Measurements from ENCODE around the gene ADAM15.
A peak's percentile ranks its signal among the peaks of the same experiment; 100 is the strongest.

The ADAM15 gene

DNA sequence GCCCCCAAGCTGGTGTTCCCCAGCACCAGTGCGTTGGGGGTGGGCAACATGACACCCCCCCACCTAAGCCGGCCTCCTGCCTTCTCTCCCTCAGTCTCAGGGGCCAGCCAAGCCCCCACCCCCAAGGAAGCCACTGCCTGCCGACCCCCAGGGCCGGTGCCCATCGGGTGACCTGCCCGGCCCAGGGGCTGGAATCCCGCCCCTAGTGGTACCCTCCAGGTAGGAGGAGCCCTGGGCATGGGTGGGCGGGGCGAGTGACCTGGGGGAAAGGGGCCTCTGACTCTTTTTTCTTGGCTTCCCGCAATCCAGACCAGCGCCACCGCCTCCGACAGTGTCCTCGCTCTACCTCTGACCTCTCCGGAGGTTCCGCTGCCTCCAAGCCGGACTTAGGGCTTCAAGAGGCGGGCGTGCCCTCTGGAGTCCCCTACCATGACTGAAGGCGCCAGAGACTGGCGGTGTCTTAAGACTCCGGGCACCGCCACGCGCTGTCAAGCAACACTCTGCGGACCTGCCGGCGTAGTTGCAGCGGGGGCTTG, 11.1 kb downstream of the ADAM15 start:
- Histone ChIP-seq H3K9ac (ENCODE audit: low read depth, low read length) (peak overlapping the region; percentile 40; the same call in 1 of the 2 replicates), H3K4me1 (ENCODE audit: insufficient read depth, low read length) (no peaks in the 10 kb centered on the region), H3K9me3 (ENCODE audit: control insufficient read depth, insufficient read depth, low read length) (no peaks in the 10 kb centered on the region), H3K36me3 (ENCODE audit: insufficient read depth, low read length) (no peaks in the 10 kb centered on the region; the same call in 1 of the 2 replicates)

DNA sequence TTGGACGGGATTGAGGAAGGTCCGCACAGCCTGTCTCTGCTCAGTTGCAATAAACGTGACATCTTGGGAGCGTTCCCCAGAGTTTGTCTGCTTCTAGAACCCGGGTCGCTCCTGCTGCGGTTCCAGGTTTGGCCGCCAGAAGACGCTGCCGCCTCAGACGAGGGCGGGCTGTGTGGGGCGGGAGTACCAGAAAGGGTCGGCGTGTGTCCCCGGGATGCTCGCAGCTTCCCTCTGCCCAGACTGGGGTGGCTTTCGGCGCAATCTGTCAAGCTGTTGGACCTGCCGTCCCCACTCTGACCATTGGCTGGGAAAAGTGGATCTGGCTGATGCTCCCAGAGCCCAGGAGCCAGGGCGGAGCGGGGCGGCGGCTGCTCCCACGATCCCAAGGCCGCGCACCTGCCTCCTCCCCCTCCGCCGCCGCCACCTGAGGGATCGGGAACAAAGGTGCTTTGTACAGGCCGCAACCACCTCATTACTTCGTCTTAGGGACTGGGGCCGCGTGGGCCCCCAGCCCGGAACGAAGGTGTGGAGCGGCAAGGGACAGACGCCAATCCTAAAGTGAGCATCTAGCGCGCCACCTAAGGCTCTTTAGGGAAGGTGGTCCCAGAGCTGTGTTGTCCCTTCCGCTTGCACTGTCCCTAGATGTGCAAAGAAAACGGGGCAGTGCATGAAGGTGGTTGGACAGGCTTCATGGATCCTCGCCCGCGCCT, 11.7 kb downstream of the ADAM15 start:
- Histone ChIP-seq H3K4me1 (ENCODE audit: insufficient read depth, low read length) (no peaks in the 10 kb centered on the region), H3K36me3 (ENCODE audit: insufficient read depth, low read length) (no peaks in the 10 kb centered on the region; the same call in 1 of the 2 replicates), H3K9ac (ENCODE audit: low read depth, low read length) (peak overlapping the region; percentile 92; the same call in 1 of the 2 replicates), H3K9me3 (ENCODE audit: control insufficient read depth, insufficient read depth, low read length) (no peaks in the 10 kb centered on the region)

- Histone ChIP-seq H3K9me3 (ENCODE audit: control insufficient read depth, insufficient read depth, low read length) (no peaks in the 10 kb centered on the region), H3K36me3 (ENCODE audit: insufficient read depth, low read length) (no peaks in the 10 kb centered on the region), H3K4me1 (ENCODE audit: insufficient read depth, low read length) (no peaks in the 10 kb centered on the region; the same call in 1 of the 2 replicates), H3K9ac (ENCODE audit: low read depth, low read length) (peak within 1 kb of the TSS; percentile 92)
Measured at GRCh38 chr1:155063550-155064110, 12.5 kb downstream of the ADAM15 start, which contains the start of gene EFNA4. Gene EFNA4, plus strand, starts transcription at chr1:155063740. Its CDS starts 84 bp downstream, at chr1:155063824.

GRCh38 chr1:155064111-155064831, 13.2 kb downstream of the ADAM15 start:
- H3K9me3 ChIP-seq (ENCODE audit: control insufficient read depth, insufficient read depth, low read length): no peaks in the 10 kb centered on the region
- H3K9ac ChIP-seq (ENCODE audit: low read depth, low read length): peak overlapping the region; percentile 92
- H3K4me1 ChIP-seq (ENCODE audit: insufficient read depth, low read length): no peaks in the 10 kb centered on the region; the same call in 1 of the 2 replicates
- H3K36me3 ChIP-seq (ENCODE audit: insufficient read depth, low read length): no peaks in the 10 kb centered on the region

- Histone ChIP-seq H3K9me3 (ENCODE audit: control insufficient read depth, insufficient read depth, low read length) (no peaks in the 10 kb centered on the region), H3K4me1 (ENCODE audit: insufficient read depth, low read length) (no peaks in the 10 kb centered on the region; the same call in 1 of the 2 replicates), H3K9ac (ENCODE audit: low read depth, low read length) (no peak overlapping the region), H3K36me3 (ENCODE audit: insufficient read depth, low read length) (no peaks in the 10 kb centered on the region)
Measured at GRCh38 chr1:155064832-155065429, 13.8 kb downstream of the ADAM15 start.

DNA sequence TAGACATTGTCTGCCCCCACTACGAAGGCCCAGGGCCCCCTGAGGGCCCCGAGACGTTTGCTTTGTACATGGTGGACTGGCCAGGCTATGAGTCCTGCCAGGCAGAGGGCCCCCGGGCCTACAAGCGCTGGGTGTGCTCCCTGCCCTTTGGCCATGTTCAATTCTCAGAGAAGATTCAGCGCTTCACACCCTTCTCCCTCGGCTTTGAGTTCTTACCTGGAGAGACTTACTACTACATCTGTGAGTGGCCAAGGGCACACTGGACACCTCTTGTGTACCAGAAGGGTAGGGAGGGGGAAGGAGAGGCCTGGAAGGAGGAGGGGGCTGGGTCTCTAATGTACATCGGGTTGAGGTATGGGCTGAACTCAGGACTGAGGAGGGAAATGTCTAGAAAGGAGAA, 15.7 kb downstream of the ADAM15 start:
- Histone ChIP-seq H3K9me3 (ENCODE audit: control insufficient read depth, insufficient read depth, low read length) (no peaks in the 10 kb centered on the region), H3K9ac (ENCODE audit: low read depth, low read length) (no peak overlapping the region), H3K4me1 (ENCODE audit: insufficient read depth, low read length) (peaks cover 4% of the 10 kb centered on the region; the same call in 1 of the 2 replicates), H3K36me3 (ENCODE audit: insufficient read depth, low read length) (no peaks in the 10 kb centered on the region)

DNA sequence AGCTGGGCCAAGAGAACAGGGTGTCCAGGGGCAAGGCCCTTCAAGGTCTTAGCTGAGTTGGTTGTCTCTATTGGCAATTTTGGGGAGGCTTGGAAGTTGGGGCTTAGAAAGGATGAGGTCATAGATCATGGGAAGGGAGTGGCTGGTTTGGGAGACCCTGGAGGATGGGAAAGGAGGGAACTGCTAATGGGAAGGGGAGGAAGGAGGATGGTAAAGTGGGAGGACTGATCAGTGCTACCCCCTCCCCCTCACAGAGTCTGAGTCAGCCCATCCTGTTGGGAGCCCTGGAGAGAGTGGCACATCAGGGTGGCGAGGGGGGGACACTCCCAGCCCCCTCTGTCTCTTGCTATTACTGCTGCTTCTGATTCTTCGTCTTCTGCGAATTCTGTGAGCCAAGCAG, 17.5 kb downstream of the ADAM15 start:
- no peaks in the 10 kb centered on the region for H3K9me3 ChIP-seq (ENCODE audit: control insufficient read depth, insufficient read depth, low read length)
- H3K9ac ChIP-seq (ENCODE audit: low read depth, low read length): no peak overlapping the region
- no peaks in the 10 kb centered on the region for H3K36me3 ChIP-seq (ENCODE audit: insufficient read depth, low read length)
- H3K4me1 ChIP-seq (ENCODE audit: insufficient read depth, low read length): peaks cover 19% of the 10 kb centered on the region

DNA sequence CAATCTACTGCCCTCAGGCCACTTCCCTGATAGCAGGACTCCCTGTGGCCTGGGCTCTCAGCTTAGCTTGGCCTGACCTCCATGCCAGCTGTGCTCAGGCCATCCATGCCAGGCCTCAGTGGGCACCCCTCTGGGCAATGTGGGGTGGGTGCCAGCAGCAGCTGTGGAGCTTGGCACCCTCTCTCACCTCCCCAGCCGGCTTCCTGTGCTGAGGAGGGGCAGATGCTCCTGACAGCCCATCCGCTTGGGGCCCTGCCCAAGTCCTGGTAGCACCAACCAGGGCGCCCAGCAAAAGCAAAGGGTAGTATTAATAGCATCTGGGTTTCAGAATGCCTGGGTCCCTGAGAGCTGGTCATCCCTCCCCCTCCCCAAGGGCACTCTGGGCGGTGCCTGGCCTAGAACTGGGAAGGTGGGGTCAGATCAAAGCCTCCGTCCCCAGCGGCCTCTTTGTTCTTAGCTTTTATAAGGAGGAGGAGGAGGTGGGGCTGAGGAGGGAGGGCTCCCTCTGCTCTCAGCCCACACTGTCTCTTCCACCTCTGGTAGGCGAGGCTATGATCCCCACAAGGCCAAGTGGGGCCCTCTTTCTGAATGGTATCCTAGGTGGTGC, 18.5 kb downstream of the ADAM15 start:
- Histone ChIP-seq H3K9ac (ENCODE audit: low read depth, low read length) (no peak overlapping the region), H3K4me1 (ENCODE audit: insufficient read depth, low read length) (peaks cover 21% of the 10 kb centered on the region), H3K9me3 (ENCODE audit: control insufficient read depth, insufficient read depth, low read length) (no peaks in the 10 kb centered on the region), H3K36me3 (ENCODE audit: insufficient read depth, low read length) (no peaks in the 10 kb centered on the region)

GRCh38 chr1:155070158-155070621, 19.1 kb downstream of the ADAM15 start:
- peaks cover 21% of the 10 kb centered on the region for H3K4me1 ChIP-seq (ENCODE audit: insufficient read depth, low read length)
- H3K36me3 ChIP-seq (ENCODE audit: insufficient read depth, low read length): no peaks in the 10 kb centered on the region
- peak overlapping the region; percentile 51; the same call in 1 of the 2 replicates for H3K9ac ChIP-seq (ENCODE audit: low read depth, low read length)
- H3K9me3 ChIP-seq (ENCODE audit: control insufficient read depth, insufficient read depth, low read length): no peaks in the 10 kb centered on the region

GRCh38 chr1:155070721-155071569, 19.8 kb downstream of the ADAM15 start:
- no peaks in the 10 kb centered on the region for H3K9me3 ChIP-seq (ENCODE audit: control insufficient read depth, insufficient read depth, low read length)
- peak overlapping the region; percentile 51; the same call in 1 of the 2 replicates for H3K9ac ChIP-seq (ENCODE audit: low read depth, low read length)
- H3K4me1 ChIP-seq (ENCODE audit: insufficient read depth, low read length): peaks cover 21% of the 10 kb centered on the region
- H3K36me3 ChIP-seq (ENCODE audit: insufficient read depth, low read length): no peaks in the 10 kb centered on the region

DNA sequence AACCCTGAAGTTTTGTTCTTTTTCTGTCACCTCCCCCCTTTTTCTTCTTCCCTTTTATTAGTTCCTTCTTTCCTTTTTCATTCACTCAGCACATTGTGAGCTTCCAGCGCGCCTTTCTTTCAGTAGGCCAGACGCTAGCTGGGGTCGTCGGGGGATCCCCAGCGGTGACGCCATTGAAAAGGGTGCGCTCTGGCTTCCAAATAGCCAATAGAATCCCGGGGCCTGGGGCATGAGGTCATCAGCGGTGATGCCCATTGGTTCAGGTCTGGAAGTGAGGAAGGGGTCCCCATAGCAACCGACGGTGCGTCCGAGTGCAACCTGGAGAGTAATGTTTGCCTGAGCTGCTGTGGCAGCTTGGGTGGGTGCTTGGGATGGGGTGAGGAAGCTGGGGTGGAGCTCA, 20.6 kb downstream of the ADAM15 start:
- Histone ChIP-seq H3K36me3 (ENCODE audit: insufficient read depth, low read length) (no peaks in the 10 kb centered on the region), H3K9ac (ENCODE audit: low read depth, low read length) (peak overlapping the region; percentile 51; the same call in 1 of the 2 replicates), H3K4me1 (ENCODE audit: insufficient read depth, low read length) (peaks cover 21% of the 10 kb centered on the region), H3K9me3 (ENCODE audit: control insufficient read depth, insufficient read depth, low read length) (no peaks in the 10 kb centered on the region)

DNA sequence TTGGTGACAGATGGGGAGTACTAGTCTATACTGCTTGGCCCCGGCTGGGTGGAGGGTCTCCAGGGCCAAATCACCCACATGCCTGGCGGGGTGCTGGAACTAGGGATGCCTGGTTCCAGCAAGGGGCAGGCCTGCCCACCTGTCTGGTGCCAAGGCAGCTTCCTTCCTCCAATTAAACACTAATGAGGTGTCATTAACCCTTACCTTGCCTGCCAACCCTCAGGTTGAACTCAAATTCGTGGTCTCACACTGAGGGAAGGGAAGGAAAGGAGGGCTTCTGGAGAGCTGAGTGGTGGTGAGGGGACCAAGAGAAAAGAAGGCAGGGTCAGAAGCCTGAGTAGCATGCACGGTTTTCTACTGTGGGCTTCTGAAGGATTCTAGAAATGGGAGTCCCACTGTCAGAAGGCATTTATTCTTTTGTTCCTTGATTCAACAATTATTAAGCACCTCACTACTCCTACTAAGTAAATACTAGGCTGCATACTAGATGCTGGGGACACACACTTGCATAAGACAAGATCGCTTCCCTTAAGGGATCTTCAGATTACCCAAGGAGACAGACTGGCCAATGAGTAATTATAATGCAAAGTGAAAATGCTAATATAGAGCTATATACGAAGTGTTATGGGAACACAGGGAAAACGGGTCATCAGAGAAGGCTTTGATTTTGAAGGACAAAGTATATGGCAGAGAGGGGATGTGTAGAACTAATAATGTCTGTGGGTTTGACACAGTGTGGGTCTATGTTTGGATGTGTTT, 21.6 kb downstream of the ADAM15 start:
- H3K9ac ChIP-seq (ENCODE audit: low read depth, low read length): no peak overlapping the region
- no peaks in the 10 kb centered on the region for H3K9me3 ChIP-seq (ENCODE audit: control insufficient read depth, insufficient read depth, low read length)
- H3K4me1 ChIP-seq (ENCODE audit: insufficient read depth, low read length): peaks cover 21% of the 10 kb centered on the region
- no peaks in the 10 kb centered on the region for H3K36me3 ChIP-seq (ENCODE audit: insufficient read depth, low read length)
